ENCODE measurements around the gene CLDN4.
A peak's percentile ranks its signal among the peaks of the same experiment; 100 is the strongest.

Gene CLDN4

DNA sequence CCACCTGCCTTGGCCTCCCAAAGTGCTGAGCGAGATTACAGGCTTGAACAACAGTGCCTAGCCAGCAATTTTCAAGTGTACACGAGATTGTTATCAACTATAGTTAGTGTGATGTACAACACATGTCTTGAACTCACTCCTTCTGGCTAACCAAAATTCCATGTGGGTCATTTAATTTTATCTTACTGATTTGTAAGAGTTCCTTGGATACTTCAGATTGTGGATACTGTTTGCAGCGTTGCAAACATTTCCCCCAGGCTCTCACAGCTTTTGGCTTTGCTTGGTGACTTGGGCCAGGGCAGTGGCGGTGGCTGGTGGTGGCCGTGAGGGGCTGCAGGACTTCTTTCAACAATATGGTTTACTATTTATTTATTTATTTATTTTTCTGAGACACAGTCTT, 21.7 kb downstream of the CLDN4 start:
- no peak for TF ChIP-seq TAF1 (IDR thresholded peaks at IDR 0.05; ENCODE audit: low read depth, low read length)
- no peak for TF ChIP-seq SPI1 (IDR thresholded peaks at IDR 0.05; ENCODE audit: low read depth, low read length)
- no peak for TF ChIP-seq POLR2AphosphoS5 (IDR thresholded peaks at IDR 0.05; ENCODE audit: low read depth, low read length)
- no peak for TF ChIP-seq POU2F2 (IDR thresholded peaks at IDR 0.05; ENCODE audit: low read depth, low read length)
- TF ChIP-seq PAX5 (IDR thresholded peaks at IDR 0.05; ENCODE audit: insufficient read depth, low read length, severe bottlenecking), result no peak
- TF ChIP-seq POLR2A (IDR thresholded peaks at IDR 0.05; ENCODE audit: low read depth, low read length), result no peak
- FAIRE-seq (no peak), DNase-seq (ENCODE audit: insufficient read length, low spot score) (no peak)

DNA sequence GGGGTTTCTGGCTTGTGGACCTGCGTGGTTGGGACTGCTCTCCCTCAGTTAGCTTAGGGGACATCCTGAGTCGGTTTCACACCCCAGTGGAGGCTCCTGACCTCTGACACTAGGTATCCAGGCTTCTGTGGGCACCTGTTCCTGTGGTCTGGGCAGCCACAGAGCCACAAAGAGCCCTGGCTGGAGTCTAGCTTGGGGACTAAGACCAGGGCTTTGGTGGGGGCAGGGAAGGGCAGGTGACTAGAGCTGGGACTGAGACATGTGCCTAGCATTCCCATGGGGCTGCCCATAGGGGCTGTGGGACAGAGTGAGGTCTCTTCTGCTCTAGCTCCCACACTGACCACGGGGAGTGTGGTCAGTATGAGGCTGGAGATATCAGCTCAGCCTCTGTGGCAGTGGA, 26.1 kb downstream of the CLDN4 start:
- no peak for FAIRE-seq
- TF ChIP-seq SPI1 (IDR thresholded peaks at IDR 0.05; ENCODE audit: low read depth, low read length) (no peak), PAX5 (IDR thresholded peaks at IDR 0.05; ENCODE audit: insufficient read depth, low read length, severe bottlenecking) (no peak), TAF1 (IDR thresholded peaks at IDR 0.05; ENCODE audit: low read depth, low read length) (no peak), POLR2A (IDR thresholded peaks at IDR 0.05; ENCODE audit: low read depth, low read length) (no peak), POLR2AphosphoS5 (IDR thresholded peaks at IDR 0.05; ENCODE audit: low read depth, low read length) (no peak), POU2F2 (IDR thresholded peaks at IDR 0.05; ENCODE audit: low read depth, low read length) (no peak)
- no peak for DNase-seq (ENCODE audit: insufficient read length, low spot score)

DNA sequence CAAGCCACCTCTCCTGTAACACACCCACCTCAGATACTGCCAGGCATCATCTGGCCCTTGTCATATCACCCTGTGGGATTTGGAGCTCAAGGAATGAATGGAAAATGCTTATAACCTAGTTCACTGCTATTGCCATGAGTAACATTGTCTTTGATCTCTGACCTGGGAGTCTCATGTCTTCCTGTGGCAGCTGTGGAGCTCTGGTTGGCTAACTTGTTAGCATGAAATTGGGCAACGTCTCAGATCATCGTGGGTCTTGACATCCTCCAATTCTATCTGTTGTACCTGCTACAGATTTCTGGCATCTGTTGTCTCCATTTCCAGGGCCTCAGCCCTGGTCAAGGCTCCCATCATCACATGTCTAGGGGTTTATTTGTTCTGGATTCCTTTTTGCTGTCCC, 28.0 kb downstream of the CLDN4 start:
- FAIRE-seq (no peak), DNase-seq (ENCODE audit: insufficient read length, low spot score) (no peak)
- no peak for TF ChIP-seq SPI1 (IDR thresholded peaks at IDR 0.05; ENCODE audit: low read depth, low read length)

DNA sequence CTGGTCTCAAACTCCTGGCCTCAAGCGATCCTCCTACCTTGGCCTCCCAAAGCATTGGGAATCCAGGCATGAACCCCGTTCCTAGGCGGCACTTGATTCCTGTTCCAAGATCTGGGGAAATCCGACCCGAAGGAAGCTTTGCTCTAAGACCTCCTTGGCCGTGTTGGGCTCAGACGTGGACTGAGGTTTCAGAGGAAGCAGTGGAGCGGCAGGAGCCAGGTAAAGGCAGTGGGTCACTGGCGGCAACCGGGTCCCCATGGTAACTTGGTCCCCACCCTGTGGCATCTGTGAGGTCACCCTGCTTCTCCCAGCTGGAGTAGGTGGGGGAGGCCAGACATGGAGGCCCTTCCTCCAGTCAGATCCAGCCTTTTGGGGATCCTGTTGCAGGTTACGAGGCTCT, 30.1 kb downstream of the CLDN4 start, which contains the start of gene TMEM270:
TSS of gene TMEM270 (plus strand) at position 301 of the 400 bp plus-strand sequence. CDS start at position 337, 36 bp downstream.
- FAIRE-seq (no peak), DNase-seq (ENCODE audit: insufficient read length, low spot score) (no peak)
- no peak for TF ChIP-seq POLR2AphosphoS5 (IDR thresholded peaks at IDR 0.05; ENCODE audit: low read depth, low read length)
- TF ChIP-seq POU2F2 (IDR thresholded peaks at IDR 0.05; ENCODE audit: low read depth, low read length), result no peak
- TF ChIP-seq POLR2A (IDR thresholded peaks at IDR 0.05; ENCODE audit: low read depth, low read length), result no peak
- TF ChIP-seq PAX5 (IDR thresholded peaks at IDR 0.05; ENCODE audit: insufficient read depth, low read length, severe bottlenecking), result no peak
- TF ChIP-seq TAF1 (IDR thresholded peaks at IDR 0.05; ENCODE audit: low read depth, low read length), result no peak
- no peak for TF ChIP-seq SPI1 (IDR thresholded peaks at IDR 0.05; ENCODE audit: low read depth, low read length)

DNA sequence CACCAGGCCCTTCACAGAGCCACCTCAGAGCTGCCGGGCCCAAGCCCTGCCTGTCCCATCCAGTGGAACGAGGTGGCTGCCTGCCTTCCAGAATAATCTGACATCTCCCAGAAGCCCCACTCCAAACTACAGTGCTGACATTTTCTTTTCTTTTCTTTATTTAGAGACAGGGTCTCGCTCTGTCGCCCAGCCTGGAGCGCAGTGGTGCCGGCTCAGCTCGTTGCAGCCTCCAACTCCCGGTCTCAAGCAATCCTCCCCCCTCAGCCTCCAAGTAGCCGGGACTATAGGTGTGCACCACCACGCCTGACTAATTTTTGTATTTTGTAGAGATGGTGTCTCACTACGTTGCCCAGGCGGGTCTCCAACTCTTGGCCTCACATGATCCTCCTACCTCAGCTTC, 30.5 kb downstream of the CLDN4 start:
- DNase-seq (ENCODE audit: insufficient read length, low spot score) (no peak), FAIRE-seq (no peak)
- TF ChIP-seq PAX5 (IDR thresholded peaks at IDR 0.05; ENCODE audit: insufficient read depth, low read length, severe bottlenecking), result no peak
- TF ChIP-seq POU2F2 (IDR thresholded peaks at IDR 0.05; ENCODE audit: low read depth, low read length), result no peak
- no peak for TF ChIP-seq SPI1 (IDR thresholded peaks at IDR 0.05; ENCODE audit: low read depth, low read length)
- no peak for TF ChIP-seq TAF1 (IDR thresholded peaks at IDR 0.05; ENCODE audit: low read depth, low read length)
- TF ChIP-seq POLR2AphosphoS5 (IDR thresholded peaks at IDR 0.05; ENCODE audit: low read depth, low read length), result no peak
- no peak for TF ChIP-seq POLR2A (IDR thresholded peaks at IDR 0.05; ENCODE audit: low read depth, low read length)

DNA sequence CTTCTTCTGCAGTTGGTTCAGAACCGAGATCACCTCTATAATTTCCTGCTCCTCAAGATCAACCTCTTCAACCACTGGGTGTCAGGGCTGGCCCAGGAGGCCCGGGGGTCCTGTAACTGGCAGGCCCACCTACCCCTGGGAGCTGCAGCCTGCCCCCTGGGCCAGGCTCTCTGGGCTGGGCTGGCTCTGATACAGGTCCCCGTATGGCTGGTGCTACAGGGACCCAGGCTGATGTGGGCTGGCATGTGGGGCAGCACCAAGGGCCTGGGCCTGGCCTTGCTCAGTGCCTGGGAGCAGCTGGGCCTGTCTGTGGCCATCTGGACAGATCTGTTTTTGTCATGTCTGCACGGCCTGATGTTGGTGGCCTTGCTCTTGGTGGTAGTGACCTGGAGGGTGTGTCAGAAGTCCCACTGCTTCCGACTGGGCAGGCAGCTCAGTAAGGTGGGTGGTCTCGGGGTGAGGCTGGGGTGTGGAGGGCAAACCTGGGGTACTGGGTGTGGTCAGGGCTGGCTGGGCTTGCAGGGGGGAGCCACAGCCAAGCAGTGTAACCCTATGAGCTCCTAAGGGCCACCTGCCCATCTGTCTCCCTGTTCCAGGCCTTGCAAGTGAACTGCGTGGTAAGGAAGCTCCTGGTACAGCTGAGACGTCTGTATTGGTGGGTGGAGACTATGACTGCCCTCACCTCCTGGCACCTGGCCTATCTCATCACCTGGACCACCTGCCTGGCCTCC, 34.4 kb downstream of the CLDN4 start:
- DNase-seq (ENCODE audit: insufficient read length, low spot score) (no peak), FAIRE-seq (no peak)
- TF ChIP-seq POLR2A (IDR thresholded peaks at IDR 0.05; ENCODE audit: low read depth, low read length) (no peak), POLR2AphosphoS5 (IDR thresholded peaks at IDR 0.05; ENCODE audit: low read depth, low read length) (no peak), SPI1 (IDR thresholded peaks at IDR 0.05; ENCODE audit: low read depth, low read length) (no peak), POU2F2 (IDR thresholded peaks at IDR 0.05; ENCODE audit: low read depth, low read length) (no peak), TAF1 (IDR thresholded peaks at IDR 0.05; ENCODE audit: low read depth, low read length) (no peak), PAX5 (IDR thresholded peaks at IDR 0.05; ENCODE audit: insufficient read depth, low read length, severe bottlenecking) (no peak)

DNA sequence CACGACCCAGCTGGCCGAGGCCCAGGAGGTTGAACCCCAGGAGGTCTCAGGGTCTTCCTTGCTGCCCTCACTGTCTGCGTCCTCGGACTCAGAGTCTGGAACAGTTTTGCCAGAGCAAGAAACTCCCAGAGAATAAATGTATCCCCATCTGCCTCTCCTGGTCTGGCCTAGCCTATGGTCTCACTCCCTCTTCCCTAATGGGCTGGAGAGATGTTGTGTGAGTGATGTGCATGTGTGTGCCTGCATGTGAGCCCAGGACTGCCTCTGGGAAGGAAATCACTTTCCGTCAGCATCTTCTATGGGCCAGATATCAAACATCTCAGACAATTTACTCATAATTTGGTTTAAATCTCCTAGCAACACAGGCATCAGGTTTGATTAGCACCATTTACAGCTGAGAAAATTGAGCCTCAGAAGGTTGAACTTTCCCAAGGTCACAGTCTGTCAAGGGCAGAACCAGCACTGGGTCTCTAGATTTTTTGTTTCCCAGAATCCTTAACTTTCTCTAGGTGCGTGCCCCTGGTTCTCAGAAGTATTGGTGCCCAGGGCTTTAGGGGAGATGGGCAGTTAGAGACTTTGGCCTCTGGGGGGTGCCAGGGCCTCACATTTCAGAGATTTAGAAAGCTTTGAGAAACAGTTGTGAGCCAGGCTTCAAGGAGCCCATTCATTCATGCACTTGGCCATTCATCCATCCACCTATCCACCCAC, 35.1 kb downstream of the CLDN4 start:
- FAIRE-seq (no peak), DNase-seq (ENCODE audit: insufficient read length, low spot score) (peak; percentile 55)
- TF ChIP-seq POU2F2 (IDR thresholded peaks at IDR 0.05; ENCODE audit: low read depth, low read length) (no peak), SPI1 (IDR thresholded peaks at IDR 0.05; ENCODE audit: low read depth, low read length) (no peak), TAF1 (IDR thresholded peaks at IDR 0.05; ENCODE audit: low read depth, low read length) (no peak), POLR2A (IDR thresholded peaks at IDR 0.05; ENCODE audit: low read depth, low read length) (no peak), POLR2AphosphoS5 (IDR thresholded peaks at IDR 0.05; ENCODE audit: low read depth, low read length) (no peak), PAX5 (IDR thresholded peaks at IDR 0.05; ENCODE audit: insufficient read depth, low read length, severe bottlenecking) (no peak)

DNA sequence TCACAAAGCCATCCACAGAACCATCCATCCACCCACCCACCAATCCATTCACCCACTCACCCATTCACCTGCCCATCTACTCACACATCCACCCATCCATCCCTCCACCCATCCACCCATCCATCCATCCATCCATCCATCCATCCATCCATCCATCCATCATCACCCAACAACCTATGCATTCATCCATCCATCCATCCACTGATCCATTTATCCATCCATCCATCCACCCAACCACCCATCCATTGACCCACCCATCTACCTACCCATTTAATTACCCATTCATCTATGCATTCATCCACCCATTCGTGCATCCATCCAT, 35.6 kb downstream of the CLDN4 start:
- TF ChIP-seq TAF1 (IDR thresholded peaks at IDR 0.05; ENCODE audit: low read depth, low read length), result no peak
- no peak for TF ChIP-seq POLR2AphosphoS5 (IDR thresholded peaks at IDR 0.05; ENCODE audit: low read depth, low read length)
- TF ChIP-seq PAX5 (IDR thresholded peaks at IDR 0.05; ENCODE audit: insufficient read depth, low read length, severe bottlenecking), result no peak
- no peak for TF ChIP-seq POU2F2 (IDR thresholded peaks at IDR 0.05; ENCODE audit: low read depth, low read length)
- TF ChIP-seq SPI1 (IDR thresholded peaks at IDR 0.05; ENCODE audit: low read depth, low read length), result no peak
- TF ChIP-seq POLR2A (IDR thresholded peaks at IDR 0.05; ENCODE audit: low read depth, low read length), result no peak
- FAIRE-seq, result peak; percentile 16
- no peak for DNase-seq (ENCODE audit: insufficient read length, low spot score)

DNA sequence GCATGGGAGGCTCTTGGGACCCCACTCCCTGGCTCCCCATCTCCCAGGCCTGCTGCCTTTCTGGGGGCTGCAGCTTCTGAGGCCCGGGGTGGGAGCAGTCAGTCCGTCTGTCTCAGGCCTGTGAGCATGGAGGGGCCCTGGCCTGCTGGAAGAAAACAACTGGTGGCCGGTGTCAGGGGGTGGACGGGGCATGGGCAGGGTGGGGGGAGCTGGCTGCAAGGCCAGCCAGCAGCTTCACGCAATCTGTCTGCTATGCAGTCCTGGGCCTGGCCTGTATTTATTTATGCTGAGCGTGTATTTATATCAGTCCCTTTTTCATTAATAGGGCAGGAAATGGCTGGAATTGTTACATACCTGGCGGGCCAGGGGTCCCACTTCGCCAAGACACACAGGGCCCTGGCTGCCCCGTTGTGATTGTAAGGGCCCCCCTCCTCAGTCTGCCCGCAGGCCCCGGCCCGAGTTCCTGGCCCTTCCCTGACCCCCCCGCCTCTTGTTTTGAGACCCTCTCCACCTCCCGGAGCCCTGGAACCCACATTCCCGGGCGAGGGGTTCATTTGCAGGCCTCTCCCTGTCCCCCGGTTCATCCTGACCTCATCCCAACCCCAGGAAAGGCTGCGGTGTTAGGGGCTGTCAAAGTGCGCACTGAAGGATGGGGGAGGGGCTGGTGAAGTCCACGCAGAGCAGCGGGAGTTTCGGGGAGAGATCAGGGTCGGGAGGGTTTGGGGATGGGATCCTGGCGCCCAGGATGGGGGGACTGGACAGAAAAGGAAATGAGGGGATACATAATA, 38.4 kb downstream of the CLDN4 start:
- no peak for FAIRE-seq
- TF ChIP-seq POLR2AphosphoS5 (IDR thresholded peaks at IDR 0.05; ENCODE audit: low read depth, low read length), result no peak
- no peak for TF ChIP-seq POLR2A (IDR thresholded peaks at IDR 0.05; ENCODE audit: low read depth, low read length)
- TF ChIP-seq SPI1 (IDR thresholded peaks at IDR 0.05; ENCODE audit: low read depth, low read length), result no peak
- no peak for TF ChIP-seq TAF1 (IDR thresholded peaks at IDR 0.05; ENCODE audit: low read depth, low read length)
- TF ChIP-seq PAX5 (IDR thresholded peaks at IDR 0.05; ENCODE audit: insufficient read depth, low read length, severe bottlenecking), result no peak
- no peak for TF ChIP-seq POU2F2 (IDR thresholded peaks at IDR 0.05; ENCODE audit: low read depth, low read length)
- DNase-seq (ENCODE audit: insufficient read length, low spot score), result no peak
